ENCODE results near the gene GNG12. TPM values are rescaled to one million over a fixed set of nuclear protein-coding genes. Genes with fewer than 3 reads are reported as not detected.

GNG12 gene
- total RNA-seq, 1 experiment from 2014 or later, result 66.1 TPM

DNA sequence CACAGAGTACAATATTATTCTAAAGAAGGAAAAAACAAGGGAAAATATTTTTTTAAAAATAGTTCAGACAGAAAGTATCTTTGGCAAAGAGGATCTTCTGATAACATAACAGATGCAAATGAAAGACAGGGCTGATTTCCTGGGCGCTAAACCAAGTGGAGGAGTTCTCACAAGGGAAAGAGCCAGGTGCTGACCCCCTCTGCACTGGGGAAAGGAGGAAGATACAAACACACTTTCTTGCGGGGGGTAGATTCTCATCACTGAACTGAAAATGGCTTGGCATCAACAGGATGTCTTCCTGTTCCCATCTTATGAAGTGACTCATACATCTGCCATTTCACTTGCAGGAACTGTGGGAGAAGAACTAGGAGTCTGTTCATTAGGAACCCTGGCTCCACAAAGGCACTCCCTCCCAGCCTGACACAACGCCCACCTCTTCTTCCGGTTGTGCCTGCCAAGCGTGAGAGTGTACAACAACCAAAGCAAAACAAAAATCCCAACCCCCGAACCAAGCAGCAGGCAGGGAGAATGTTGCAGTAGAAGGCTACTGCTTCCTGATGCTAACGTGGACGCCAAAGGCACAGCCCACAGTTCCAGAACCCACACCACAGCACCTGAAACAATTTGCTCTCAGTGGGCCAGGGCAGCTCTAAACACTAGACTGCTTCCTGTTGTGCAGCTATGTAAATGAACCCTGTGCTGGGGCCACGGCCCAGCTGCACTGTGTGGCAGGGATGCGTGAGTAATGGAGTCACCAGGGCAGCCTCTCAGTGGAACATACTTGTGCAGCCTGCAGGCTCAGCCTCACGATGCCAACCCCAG, 97.2 kb downstream of the GNG12 start:
- DNase-seq, result peak; percentile 61
- peak; percentile 86 for ATAC-seq
- Histone ChIP-seq H3K36me3 (ENCODE audit: low read depth, low read length) (no peaks in the 10 kb centered on the region), H3K79me2 (ENCODE audit: low read length) (no peaks in the 10 kb centered on the region), H3K27ac (ENCODE audit: low read length) (peak overlapping the region; percentile 42), H2AFZ (ENCODE audit: low read length) (no peak overlapping the region), H4K20me1 (ENCODE audit: low read length) (no peaks in the 10 kb centered on the region), H3K4me1 (ENCODE audit: insufficient read depth, low read length) (peaks cover 14% of the 10 kb centered on the region), H3F3A (ENCODE audit: low read length, unreplicated experiment) (no peaks in the 10 kb centered on the region), H3K9me2 (replicated peaks; ENCODE audit: low read length) (no peaks in the 10 kb centered on the region), H3K4me3 (ENCODE audit: low read length) (no peak overlapping the region), H3K9me3 (ENCODE audit: low read length) (no peaks in the 10 kb centered on the region), H3K4me2 (ENCODE audit: low read length) (peak overlapping the region; percentile 20), H3K27me3 (ENCODE audit: low read length) (no peaks in the 10 kb centered on the region), H3K9ac (ENCODE audit: low read length) (no peak overlapping the region)
- CTCF ChIA-PET, result no interaction called here
- POLR2A ChIA-PET (ENCODE audit: unreplicated experiment), result no interaction called here
- no TSS peak for BruUV-seq (replicated peaks)
- TF ChIP-seq EZH2phosphoT487 (IDR thresholded peaks at IDR 0.05; ENCODE audit: borderline replicate concordance, low read length), result no peak
- TF ChIP-seq EZH2 (IDR thresholded peaks at IDR 0.05; ENCODE audit: low read length, unreplicated experiment), result no peak
- TF ChIP-seq, protein P1, sequence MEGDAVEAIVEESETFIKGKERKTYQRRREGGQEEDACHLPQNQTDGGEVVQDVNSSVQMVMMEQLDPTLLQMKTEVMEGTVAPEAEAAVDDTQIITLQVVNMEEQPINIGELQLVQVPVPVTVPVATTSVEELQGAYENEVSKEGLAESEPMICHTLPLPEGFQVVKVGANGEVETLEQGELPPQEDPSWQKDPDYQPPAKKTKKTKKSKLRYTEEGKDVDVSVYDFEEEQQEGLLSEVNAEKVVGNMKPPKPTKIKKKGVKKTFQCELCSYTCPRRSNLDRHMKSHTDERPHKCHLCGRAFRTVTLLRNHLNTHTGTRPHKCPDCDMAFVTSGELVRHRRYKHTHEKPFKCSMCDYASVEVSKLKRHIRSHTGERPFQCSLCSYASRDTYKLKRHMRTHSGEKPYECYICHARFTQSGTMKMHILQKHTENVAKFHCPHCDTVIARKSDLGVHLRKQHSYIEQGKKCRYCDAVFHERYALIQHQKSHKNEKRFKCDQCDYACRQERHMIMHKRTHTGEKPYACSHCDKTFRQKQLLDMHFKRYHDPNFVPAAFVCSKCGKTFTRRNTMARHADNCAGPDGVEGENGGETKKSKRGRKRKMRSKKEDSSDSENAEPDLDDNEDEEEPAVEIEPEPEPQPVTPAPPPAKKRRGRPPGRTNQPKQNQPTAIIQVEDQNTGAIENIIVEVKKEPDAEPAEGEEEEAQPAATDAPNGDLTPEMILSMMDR (conservative IDR thresholded peaks at IDR 0.05; ENCODE audit: low read depth, low read length), result no peak
- intact Hi-C loops (cut with micrococcal nuclease), result no loop called here

DNA sequence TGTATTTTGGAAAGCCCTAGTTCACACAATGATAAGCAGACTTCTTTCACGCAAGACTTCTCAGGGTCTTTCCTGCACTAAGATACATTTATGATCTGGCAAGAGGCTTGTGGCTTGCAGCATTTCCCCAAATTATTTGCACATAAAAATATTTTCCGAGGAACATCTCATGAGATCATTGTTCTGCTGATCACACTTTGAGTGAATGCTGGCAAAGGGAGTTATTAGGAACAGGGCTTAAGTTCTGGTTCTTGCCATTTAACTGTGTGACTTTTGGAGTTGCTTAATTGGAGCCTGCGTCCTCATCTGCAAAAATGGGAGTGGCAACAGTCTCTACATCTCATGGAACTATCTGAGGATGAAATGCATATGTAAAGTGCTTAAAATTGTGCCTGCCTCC, 98.1 kb downstream of the GNG12 start:
- BruUV-seq (replicated peaks), result no TSS peak
- Histone ChIP-seq H3K9ac (ENCODE audit: low read length) (no peak overlapping the region), H3K9me3 (ENCODE audit: low read length) (no peaks in the 10 kb centered on the region), H2AFZ (ENCODE audit: low read length) (no peak overlapping the region), H3K9me2 (replicated peaks; ENCODE audit: low read length) (no peaks in the 10 kb centered on the region), H4K20me1 (ENCODE audit: low read length) (no peaks in the 10 kb centered on the region), H3K4me3 (ENCODE audit: low read length) (no peak overlapping the region), H3K4me2 (ENCODE audit: low read length) (no peak overlapping the region), H3K4me1 (ENCODE audit: insufficient read depth, low read length) (peaks cover 20% of the 10 kb centered on the region), H3K27me3 (ENCODE audit: low read length) (no peaks in the 10 kb centered on the region), H3F3A (ENCODE audit: low read length, unreplicated experiment) (no peaks in the 10 kb centered on the region), H3K36me3 (ENCODE audit: low read depth, low read length) (no peaks in the 10 kb centered on the region), H3K79me2 (ENCODE audit: low read length) (no peaks in the 10 kb centered on the region), H3K27ac (ENCODE audit: low read length) (0 out of 2 replicates have a peak overlapping the region, but pooled peaks have one; percentile 42)
- intact Hi-C loops (cut with micrococcal nuclease), result no loop called here
- ChIA-PET CTCF (no interaction called here), POLR2A (ENCODE audit: unreplicated experiment) (no interaction called here)
- ATAC-seq (no peak), DNase-seq (no peak)
- TF ChIP-seq EZH2 (IDR thresholded peaks at IDR 0.05; ENCODE audit: low read length, unreplicated experiment), result no peak
- no peak for TF ChIP-seq EZH2phosphoT487 (IDR thresholded peaks at IDR 0.05; ENCODE audit: borderline replicate concordance, low read length)
- TF ChIP-seq, protein P1 (conservative IDR thresholded peaks at IDR 0.05; ENCODE audit: low read depth, low read length), result no peak

DNA sequence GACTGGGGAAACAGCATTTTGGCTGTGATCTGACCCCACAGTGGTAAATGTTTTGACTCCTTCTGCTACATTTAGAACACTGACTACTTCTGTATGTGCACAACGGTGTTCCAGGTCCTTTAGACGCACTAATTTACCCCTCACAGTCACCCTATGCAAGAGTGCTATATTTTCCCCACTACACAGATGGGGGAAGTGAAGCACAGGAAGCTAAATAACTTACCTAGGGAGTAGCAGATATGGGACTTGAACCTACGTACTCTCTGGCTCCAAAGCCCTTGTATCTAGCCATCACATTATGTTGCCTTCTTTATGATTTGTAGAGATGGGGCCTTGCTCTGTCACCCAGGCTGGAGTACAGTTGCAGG, 99.0 kb downstream of the GNG12 start:
- Histone ChIP-seq H3K9ac (ENCODE audit: low read length) (no peak overlapping the region), H2AFZ (ENCODE audit: low read length) (no peak overlapping the region), H3F3A (ENCODE audit: low read length, unreplicated experiment) (no peaks in the 10 kb centered on the region), H3K4me2 (ENCODE audit: low read length) (no peak overlapping the region), H4K20me1 (ENCODE audit: low read length) (no peaks in the 10 kb centered on the region), H3K79me2 (ENCODE audit: low read length) (peaks cover 3% of the 10 kb centered on the region; the same call in 1 of the 2 replicates), H3K9me2 (replicated peaks; ENCODE audit: low read length) (no peaks in the 10 kb centered on the region), H3K27ac (ENCODE audit: low read length) (no peak overlapping the region), H3K4me3 (ENCODE audit: low read length) (no peak overlapping the region), H3K4me1 (ENCODE audit: insufficient read depth, low read length) (peaks cover 29% of the 10 kb centered on the region), H3K9me3 (ENCODE audit: low read length) (no peaks in the 10 kb centered on the region), H3K36me3 (ENCODE audit: low read depth, low read length) (no peaks in the 10 kb centered on the region), H3K27me3 (ENCODE audit: low read length) (no peaks in the 10 kb centered on the region)
- TF ChIP-seq EZH2phosphoT487 (IDR thresholded peaks at IDR 0.05; ENCODE audit: borderline replicate concordance, low read length) (no peak), EZH2 (IDR thresholded peaks at IDR 0.05; ENCODE audit: low read length, unreplicated experiment) (no peak)
- TF ChIP-seq, protein P1 (conservative IDR thresholded peaks at IDR 0.05; ENCODE audit: low read depth, low read length), result no peak
- ATAC-seq (no peak), DNase-seq (no peak)
- ChIA-PET CTCF (no interaction called here), POLR2A (ENCODE audit: unreplicated experiment) (no interaction called here)
- no TSS peak for BruUV-seq (replicated peaks)
- intact Hi-C loops (cut with micrococcal nuclease), result no loop called here
